HepG2 (cell line): ENCODE data around the gene DEPDC5. TPM values are rescaled to one million over a fixed set of nuclear protein-coding genes. Genes with fewer than 3 reads are reported as not detected.

Experiments used
- ARID5B ChIP-seq: IDR thresholded peaks from 2 replicates; pipeline ENCODE4 v1.4.0; 2020; ENCODE audit warnings: mild to moderate bottlenecking, missing genetic modification reagents
- ATF1 ChIP-seq: IDR thresholded peaks from 2 replicates; pipeline ENCODE4 v1.6.1; 2016; ENCODE audit warnings: mild to moderate bottlenecking, control low read depth
- CBFB ChIP-seq: sonication (generic); formaldehyde crosslinking; IDR thresholded peaks from 2 replicates; pipeline ENCODE4 v1.4.0; 2020; ENCODE audit warnings: missing genetic modification reagents
- DBP ChIP-seq: sonication (generic); formaldehyde crosslinking; IDR thresholded peaks from 2 replicates; pipeline ENCODE4 v1.4.0; 2020; ENCODE audit warnings: missing genetic modification reagents; ENCODE audit errors: not compliant biosample characterization
- KDM6A ChIP-seq: IDR thresholded peaks from 2 replicates; pipeline ENCODE4 v1.6.1; 2016; ENCODE audit warnings: low read depth
- MEF2D ChIP-seq: sonication (generic); formaldehyde crosslinking; IDR thresholded peaks from 2 replicates; pipeline ENCODE4 v1.5.1; 2020; ENCODE audit warnings: mild to moderate bottlenecking, missing genetic modification reagents
- MTA1 ChIP-seq: sonication (generic); formaldehyde crosslinking; IDR thresholded peaks from 2 replicates; pipeline ENCODE4 v1.4.0; 2020; ENCODE audit warnings: missing genetic modification reagents, mild to moderate bottlenecking, borderline replicate concordance
- NKX3-1 ChIP-seq: sonication (generic); formaldehyde crosslinking; IDR thresholded peaks from 2 replicates; pipeline ENCODE4 v1.5.0; 2020; ENCODE audit warnings: missing genetic modification reagents
- POLR2AphosphoS2 ChIP-seq: IDR thresholded peaks from 2 replicates; pipeline ENCODE4 v1.6.1; 2011; ENCODE audit warnings: low read depth, low read length, improper control_type of control experiment
- PRPF4 ChIP-seq: fragments of 200-400 bp; formaldehyde crosslinking; IDR thresholded peaks from 2 replicates; pipeline ENCODE4 v1.6.1; 2016; ENCODE audit warnings: low read length, low read depth; ENCODE audit not compliant: poor library complexity, severe bottlenecking
- REL ChIP-seq: sonication (generic); formaldehyde crosslinking; conservative IDR thresholded peaks from 2 replicates; pipeline ENCODE4 v1.8.0; 2022; ENCODE audit warnings: mild to moderate bottlenecking, missing genetic modification reagents, moderate library complexity
- TAF1 ChIP-seq: sonication (generic); formaldehyde crosslinking; IDR thresholded peaks from 2 replicates; pipeline ENCODE4 v1.4.0; 2020; ENCODE audit warnings: missing genetic modification reagents
- ZBTB3 ChIP-seq: sonication (generic); formaldehyde crosslinking; IDR thresholded peaks from 2 replicates; pipeline ENCODE4 v1.4.0; 2020; ENCODE audit warnings: low read depth, mild to moderate bottlenecking, moderate library complexity, missing genetic modification reagents, borderline replicate concordance
- ZBTB4 ChIP-seq: sonication (generic); formaldehyde crosslinking; IDR thresholded peaks from 2 replicates; pipeline ENCODE4 v1.4.0; 2020; ENCODE audit warnings: missing genetic modification reagents, mild to moderate bottlenecking, borderline replicate concordance
- ZMAT3 ChIP-seq: sonication (generic); formaldehyde crosslinking; conservative IDR thresholded peaks from 2 replicates; pipeline ENCODE4 v1.7.0; 2021; ENCODE audit warnings: missing genetic modification reagents
- ZNF3 ChIP-seq: IDR thresholded peaks from 2 replicates; pipeline ENCODE4 v1.7.0; 2017; ENCODE audit warnings: inconsistent platforms
- ZNF317 ChIP-seq: sonication (generic); formaldehyde crosslinking; IDR thresholded peaks from 2 replicates; pipeline ENCODE4 v1.5.0; 2020; ENCODE audit warnings: mild to moderate bottlenecking, missing genetic modification reagents
- ZNF614 ChIP-seq: IDR thresholded peaks from 2 replicates; pipeline ENCODE4 v1.6.1; 2018; ENCODE audit warnings: missing biosample characterization, missing genetic modification reagents, inconsistent platforms, borderline replicate concordance
- ZNF615 ChIP-seq: sonication (generic); formaldehyde crosslinking; IDR thresholded peaks from 2 replicates; pipeline ENCODE4 v1.5.0; 2020; ENCODE audit warnings: mild to moderate bottlenecking, missing genetic modification reagents, borderline replicate concordance
- ZNF629 ChIP-seq: sonication (generic); formaldehyde crosslinking; conservative IDR thresholded peaks from 2 replicates; pipeline ENCODE4 v1.5.0; 2020; ENCODE audit warnings: missing genetic modification reagents
- ZNF644 ChIP-seq: IDR thresholded peaks from 2 replicates; pipeline ENCODE4 v1.6.1; 2016; ENCODE audit warnings: low read depth
- ZNF652 ChIP-seq: IDR thresholded peaks from 2 replicates; pipeline ENCODE4 v1.6.1; 2016; ENCODE audit warnings: low read depth, borderline replicate concordance
- ZSCAN25 ChIP-seq: sonication (generic); formaldehyde crosslinking; IDR thresholded peaks from 2 replicates; pipeline ENCODE4 v1.8.0; 2022; ENCODE audit warnings: mild to moderate bottlenecking, missing genetic modification reagents
- ZSCAN29 ChIP-seq: sonication (generic); formaldehyde crosslinking; conservative IDR thresholded peaks from 2 replicates; pipeline ENCODE4 v1.4.0; 2020; ENCODE audit warnings: mild to moderate bottlenecking, missing genetic modification reagents
- polyA plus RNA-seq, 8 experiments: library from polyadenylated mRNA; depleted of rRNA in 3 of 8; stranded (reverse) in 7 of 8; unstranded in 1 of 8; fragments of >200 nt; fragmentation: Illumina TruSeq in 4 of 8; extraction: Trizol in 4 of 8; gene quantifications; 2 replicates each; pipeline versions ENCODE4 v1.2.1 to v1.2.3, GENCODE V29; 2011 to 2016; ENCODE audit warnings: low read depth in 4 of 8, missing spikeins in 1 of 8, mixed read lengths in 1 of 8; ENCODE audit not compliant: insufficient read depth in 1 of 8
- total RNA-seq, 5 experiments: library from RNA; depleted of rRNA; stranded (reverse); fragments of >200 nt; fragmentation: Illumina TruSeq; extraction: Trizol; gene quantifications; 2 replicates each; pipeline ENCODE4 v1.2.3, GENCODE V29; 2016; ENCODE audit warnings: low read depth in 1 of 5

DEPDC5 gene
- total and polyA plus RNA-seq, 2 of the 13 experiments (the other 11 are each of a cell fraction or from before 2014, with no cell fraction given), result 9.8 to 12.4 TPM

- TF ChIP-seq ZSCAN25 (CRISPR knock-in tag) (no peak), ZMAT3 (CRISPR knock-in tag) (0 out of 2 replicates have a peak, but pooled peaks have one; percentile 49), MEF2D (CRISPR knock-in tag) (peak; percentile 93), CBFB (CRISPR knock-in tag) (peak; percentile 54; the same call in 1 of the 2 replicates), ZBTB3 (CRISPR knock-in tag) (no peak), DBP (CRISPR knock-in tag) (no peak), ZNF629 (CRISPR knock-in tag) (0 out of 2 replicates have a peak, but pooled peaks have one; percentile 10), TAF1 (CRISPR knock-in tag) (peak; percentile 58), KDM6A (CRISPR knock-in tag) (no peak), ZNF652 (CRISPR knock-in tag) (no peak), ZNF614 (CRISPR knock-in tag) (0 out of 2 replicates have a peak, but pooled peaks have one; percentile 41), ATF1 (CRISPR knock-in tag) (no peak), POLR2AphosphoS2 (no peak), ARID5B (CRISPR knock-in tag) (0 out of 2 replicates have a peak, but pooled peaks have one; percentile 22), NKX3-1 (CRISPR knock-in tag) (no peak), ZNF317 (CRISPR knock-in tag) (no peak), ZSCAN29 (CRISPR knock-in tag) (no peak), ZNF644 (CRISPR knock-in tag) (no peak), REL (CRISPR knock-in tag) (no peak), ZNF615 (CRISPR knock-in tag) (no peak), ZBTB4 (no peak), PRPF4 (peak; percentile 36), MTA1 (CRISPR knock-in tag) (no peak), ZNF3 (CRISPR knock-in tag) (no peak)
Measured at GRCh38 chr22:31943978-31944699, 190.3 kb downstream of the DEPDC5 start, which contains the start of gene YWHAH (continued).
